COLO668 (cell line): ENCODE data around the gene VTI1A.
"Not testable (repeated sequence)": the region's sequence is repeated elsewhere in the genome, so short reads cannot be mapped to it uniquely, and the experiment has no call there.

Source experiments
- DNase-seq: peaks from one replicate; lab custom pipeline; 2025; ENCODE audit not compliant: unreplicated experiment; lab: John Stamatoyannopoulos, UW

Gene VTI1A

GRCh38 chr10:112585960-112586359 is 138.9 kb downstream of the VTI1A start:
- no peak for DNase-seq

- no peak for DNase-seq
Observed at GRCh38 chr10:112587729-112588128, 140.7 kb downstream of the VTI1A start.

- no peak for DNase-seq
Observed at GRCh38 chr10:112588225-112588990, 141.4 kb downstream of the VTI1A start.

GRCh38 chr10:112589081-112589480 is 142.1 kb downstream of the VTI1A start:
- DNase-seq = no peak

- not testable (repeated sequence) for DNase-seq
Observed at GRCh38 chr10:112590786-112591185, 143.8 kb downstream of the VTI1A start.

GRCh38 chr10:112593023-112593422 is 146.0 kb downstream of the VTI1A start:
- DNase-seq = no peak

- no peak for DNase-seq
Observed at GRCh38 chr10:112601214-112602090, 154.4 kb downstream of the VTI1A start.

GRCh38 chr10:112603062-112603461 is 156.0 kb downstream of the VTI1A start:
- DNase-seq = no peak

GRCh38 chr10:112605063-112605462 is 158.0 kb downstream of the VTI1A start:
- no peak for DNase-seq

GRCh38 chr10:112607506-112607905 is 160.5 kb downstream of the VTI1A start:
- no peak for DNase-seq

GRCh38 chr10:112613620-112614019 is 166.6 kb downstream of the VTI1A start:
- no peak for DNase-seq

GRCh38 chr10:112614072-112614471 is 167.1 kb downstream of the VTI1A start:
- DNase-seq = no peak

GRCh38 chr10:112614586-112614985 is 167.6 kb downstream of the VTI1A start:
- DNase-seq = no peak

- no peak for DNase-seq
Observed at GRCh38 chr10:112615269-112615668, 168.3 kb downstream of the VTI1A start.

- DNase-seq = no peak
Observed at GRCh38 chr10:112616647-112617046, 169.6 kb downstream of the VTI1A start.

- DNase-seq = no peak
Observed at GRCh38 chr10:112618814-112619213, 171.8 kb downstream of the VTI1A start.

GRCh38 chr10:112619556-112619955 is 172.5 kb downstream of the VTI1A start:
- DNase-seq = no peak

GRCh38 chr10:112622786-112623185 is 175.8 kb downstream of the VTI1A start:
- DNase-seq = no peak

- no peak for DNase-seq
Observed at GRCh38 chr10:112624546-112625048, 177.6 kb downstream of the VTI1A start.

- no peak for DNase-seq
Observed at GRCh38 chr10:112628951-112629609, 182.1 kb downstream of the VTI1A start.
